Measurements from ENCODE around the gene FAU. TPM values are rescaled to one million over a fixed set of nuclear protein-coding genes. Genes with fewer than 3 reads are reported as not detected.

The FAU gene
- total RNA-seq, 1 donor from 2014 or later, result 180 TPM

DNA sequence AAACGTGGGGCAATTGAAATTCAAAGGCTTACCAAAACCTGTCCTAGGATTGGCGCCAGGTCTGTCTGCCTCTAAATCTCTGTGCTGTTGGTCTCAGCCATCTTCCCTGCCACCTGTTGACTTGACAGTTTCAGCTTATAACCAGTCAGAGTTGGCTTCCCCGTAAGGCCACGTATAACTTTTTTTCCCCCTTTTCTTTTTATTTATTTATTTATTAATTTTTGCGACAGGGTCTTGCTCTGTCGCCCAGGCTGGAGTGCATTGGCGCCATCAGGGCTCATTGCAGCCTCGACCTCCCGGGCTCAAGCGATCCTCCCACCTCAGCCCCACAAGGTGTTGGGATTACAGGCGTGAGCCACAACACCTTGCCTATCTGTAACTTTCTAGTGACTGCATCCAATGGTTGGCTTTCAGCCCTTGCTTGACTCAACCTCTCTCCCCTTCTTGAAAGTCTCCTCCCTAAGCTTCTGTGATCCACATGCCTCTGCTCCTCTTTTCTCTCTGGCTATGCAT, 13.8 kb upstream of the FAU start:
- DNase-seq, result no peak

DNA sequence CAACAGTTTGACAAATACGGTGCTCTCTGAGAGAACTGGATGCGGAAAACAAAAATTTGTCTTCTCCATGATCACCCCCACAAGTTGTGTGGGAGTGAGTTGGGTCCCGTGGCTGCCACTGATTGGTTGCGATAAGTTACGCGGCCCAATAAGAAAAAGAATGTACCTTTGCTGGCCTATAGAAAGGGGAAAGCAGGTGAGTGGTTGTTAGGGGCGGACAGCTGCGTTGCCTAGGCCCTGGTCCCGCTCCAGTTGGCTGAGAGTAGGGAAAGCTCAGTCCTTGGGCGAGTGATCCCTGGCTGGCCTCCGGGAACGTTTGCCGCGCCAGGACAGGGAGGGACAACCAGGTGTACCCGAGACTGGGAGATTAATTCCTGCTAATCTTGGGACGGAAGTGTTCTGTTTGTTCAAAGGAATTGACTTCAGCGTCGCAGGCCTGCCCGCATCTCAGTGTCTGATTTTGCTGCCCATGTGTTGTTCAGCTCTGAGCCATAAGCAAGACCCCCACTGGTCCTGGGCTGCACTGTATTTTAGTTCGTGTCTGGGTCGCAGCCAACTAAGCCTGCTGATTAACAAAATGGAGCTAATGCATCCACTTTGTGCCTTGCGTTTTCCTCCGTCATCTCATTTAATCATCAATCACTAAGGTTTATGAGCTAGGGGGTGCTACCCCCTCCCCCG, 13.2 kb upstream of the FAU start:
- peak; percentile 84 for DNase-seq

DNA sequence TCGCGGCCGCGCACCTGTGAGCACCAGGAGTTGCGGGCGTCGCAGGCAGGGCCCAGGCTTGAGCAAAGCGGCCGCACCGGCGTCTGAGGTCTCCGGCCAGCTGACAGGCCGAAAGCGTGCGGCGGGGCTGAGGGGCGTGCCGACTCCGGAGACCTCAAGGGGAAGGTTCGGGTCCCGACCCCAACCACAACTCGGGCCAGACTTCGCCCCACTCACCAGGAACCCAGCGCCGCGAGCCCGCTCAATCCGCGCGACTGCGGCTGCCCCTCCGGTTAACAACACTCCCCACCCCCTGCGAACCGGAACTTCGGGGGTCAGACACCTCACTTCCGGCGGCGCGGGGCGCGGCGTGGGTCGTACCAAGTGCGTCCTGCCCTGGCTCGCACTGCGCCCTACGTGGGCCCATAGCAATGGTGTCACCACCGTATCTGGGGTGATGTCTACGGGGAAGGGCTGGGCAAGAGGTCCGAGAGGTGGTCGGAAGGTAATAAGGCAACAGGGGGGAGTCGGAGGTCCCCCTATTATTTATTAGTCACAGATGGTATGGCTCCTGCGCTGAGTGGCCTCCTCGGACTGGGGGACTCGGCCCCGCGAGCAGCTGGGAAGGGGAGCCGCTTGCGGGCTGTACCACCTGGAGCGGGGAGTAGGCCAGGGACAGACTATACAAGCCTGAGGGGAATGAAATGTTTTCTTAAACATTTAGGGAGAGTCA, 12.5 kb upstream of the FAU start, which contains the start of gene SYVN1:
Gene SYVN1, minus strand, starts transcription at position 280 of the 712 bp plus-strand sequence. CDS start 918 bp downstream, outside the sequence.
- peak; percentile 82 for DNase-seq

DNA sequence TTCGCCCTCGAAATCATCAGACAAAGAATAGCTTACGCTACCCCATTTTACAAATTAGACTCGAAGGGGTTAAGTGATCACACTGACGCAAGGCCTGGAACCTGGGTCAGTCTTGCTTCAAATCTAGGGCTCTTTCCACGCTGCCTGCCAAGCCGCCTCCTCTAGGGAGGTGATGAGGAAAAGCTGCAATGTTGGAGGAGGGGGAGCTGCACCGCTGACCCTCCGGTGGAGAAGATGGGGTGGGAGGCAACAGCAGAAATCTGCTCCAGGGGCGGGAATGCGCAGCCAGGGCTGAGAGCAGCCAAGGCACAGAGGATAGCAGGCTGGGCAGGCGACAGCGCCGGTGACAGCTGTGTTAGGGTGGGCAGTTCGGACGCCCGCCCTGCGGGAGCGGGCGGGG, 11.8 kb upstream of the FAU start:
- no peak for DNase-seq

DNA sequence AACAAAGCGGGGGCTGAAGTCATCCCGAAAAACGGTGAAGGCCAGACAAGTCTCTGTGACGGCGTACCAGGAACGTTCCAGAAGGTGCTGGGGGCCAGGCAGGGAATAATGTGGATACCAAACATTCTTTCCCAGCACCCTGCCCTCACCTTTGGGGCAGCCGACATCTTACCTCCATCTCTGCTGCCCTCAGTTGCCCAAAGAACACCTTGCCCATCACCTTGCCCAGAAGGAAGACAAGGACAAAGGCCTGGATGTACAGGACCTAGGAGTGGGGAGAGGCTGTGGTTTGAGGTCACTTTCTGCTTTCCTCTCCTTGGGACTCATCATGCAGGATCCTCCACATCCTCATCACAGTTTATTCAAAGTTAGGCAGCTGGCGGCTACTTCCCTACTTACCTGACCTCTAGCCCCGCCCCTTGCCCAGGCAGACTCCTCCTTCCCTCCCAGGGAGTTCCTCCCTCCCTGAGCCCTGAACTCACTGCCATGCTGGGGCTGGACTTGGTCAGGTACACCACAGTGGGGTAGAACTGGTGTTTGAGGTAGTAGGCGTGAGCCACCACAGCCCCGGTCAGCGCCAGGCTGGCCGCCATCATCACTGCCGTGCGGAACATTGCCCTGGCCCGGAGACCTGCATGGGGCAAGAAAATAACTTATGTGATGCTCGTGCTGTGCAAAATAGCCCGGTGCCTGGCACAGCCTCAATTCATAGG, 11.2 kb upstream of the FAU start:
- no peak for DNase-seq

DNA sequence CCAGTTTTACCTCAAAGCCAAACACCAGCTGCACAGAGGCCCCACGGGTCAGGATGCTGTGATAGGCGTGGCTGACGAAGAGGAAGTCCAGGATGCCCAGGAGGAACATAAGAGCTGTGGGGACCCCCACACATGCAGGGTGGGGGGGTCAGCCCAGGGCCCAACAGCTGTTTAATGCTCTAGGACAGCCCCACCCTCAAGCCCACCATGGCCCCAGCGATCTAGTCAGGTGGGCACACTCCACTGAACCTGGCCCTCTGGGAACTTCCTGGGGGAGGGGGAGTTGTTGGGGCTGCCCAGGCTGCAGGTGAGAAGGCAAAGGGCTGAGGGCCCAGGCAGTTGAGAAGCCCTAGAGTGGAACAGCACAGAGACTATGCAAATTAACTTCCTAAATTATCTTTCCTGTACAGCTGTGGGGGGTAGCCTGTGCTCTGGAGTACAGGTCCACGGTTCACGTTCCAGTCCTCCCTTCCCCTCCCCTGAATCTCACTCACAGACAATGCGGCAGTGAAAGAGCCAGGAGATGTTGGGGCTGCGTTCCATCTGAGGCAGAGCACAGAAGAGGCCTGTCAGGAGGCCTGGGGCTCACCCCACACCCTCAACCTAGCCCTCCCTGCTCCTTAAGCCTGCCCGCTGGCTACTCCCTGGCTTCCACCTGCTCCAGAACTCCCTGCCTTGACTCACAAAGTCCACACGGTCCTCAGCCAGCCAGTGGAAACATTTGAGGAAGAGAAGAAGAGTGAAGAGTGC, 10.5 kb upstream of the FAU start:
- no peak for DNase-seq

DNA sequence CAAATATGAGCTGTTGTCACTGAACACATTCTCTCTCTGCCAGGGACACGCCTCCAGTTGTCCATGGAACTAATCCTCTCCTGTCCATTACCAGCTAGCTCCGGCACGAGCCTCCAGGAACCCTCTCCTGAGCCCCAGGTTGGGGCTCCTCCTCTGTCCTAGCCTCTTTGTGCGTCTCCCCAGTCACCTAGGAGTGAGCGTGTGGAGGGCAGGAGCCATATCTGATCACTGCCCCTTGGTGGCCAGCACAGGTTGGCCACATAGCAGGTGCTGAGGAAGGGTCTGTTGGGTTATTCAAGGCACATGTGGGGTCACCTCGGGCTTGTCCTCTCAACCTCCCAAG, 9.9 kb upstream of the FAU start:
- no peak for DNase-seq

DNA sequence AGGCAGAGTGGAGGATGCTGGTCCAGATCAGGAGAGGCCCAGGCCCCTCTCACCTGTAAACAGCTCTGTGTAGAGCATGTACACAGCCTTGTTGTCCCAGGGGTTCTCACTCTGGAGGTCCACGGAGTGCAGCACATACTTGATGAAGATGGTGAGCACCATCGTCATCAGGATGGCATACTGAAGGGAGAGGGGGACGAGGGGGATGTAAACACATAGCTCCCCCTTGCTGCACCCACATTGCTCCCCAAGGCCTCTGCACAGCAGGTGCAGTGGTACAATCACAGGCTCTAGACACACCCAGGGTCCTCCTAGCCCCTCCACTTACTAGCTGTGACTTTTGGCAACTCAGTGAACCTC, 9.5 kb upstream of the FAU start:
- DNase-seq, result no peak

DNA sequence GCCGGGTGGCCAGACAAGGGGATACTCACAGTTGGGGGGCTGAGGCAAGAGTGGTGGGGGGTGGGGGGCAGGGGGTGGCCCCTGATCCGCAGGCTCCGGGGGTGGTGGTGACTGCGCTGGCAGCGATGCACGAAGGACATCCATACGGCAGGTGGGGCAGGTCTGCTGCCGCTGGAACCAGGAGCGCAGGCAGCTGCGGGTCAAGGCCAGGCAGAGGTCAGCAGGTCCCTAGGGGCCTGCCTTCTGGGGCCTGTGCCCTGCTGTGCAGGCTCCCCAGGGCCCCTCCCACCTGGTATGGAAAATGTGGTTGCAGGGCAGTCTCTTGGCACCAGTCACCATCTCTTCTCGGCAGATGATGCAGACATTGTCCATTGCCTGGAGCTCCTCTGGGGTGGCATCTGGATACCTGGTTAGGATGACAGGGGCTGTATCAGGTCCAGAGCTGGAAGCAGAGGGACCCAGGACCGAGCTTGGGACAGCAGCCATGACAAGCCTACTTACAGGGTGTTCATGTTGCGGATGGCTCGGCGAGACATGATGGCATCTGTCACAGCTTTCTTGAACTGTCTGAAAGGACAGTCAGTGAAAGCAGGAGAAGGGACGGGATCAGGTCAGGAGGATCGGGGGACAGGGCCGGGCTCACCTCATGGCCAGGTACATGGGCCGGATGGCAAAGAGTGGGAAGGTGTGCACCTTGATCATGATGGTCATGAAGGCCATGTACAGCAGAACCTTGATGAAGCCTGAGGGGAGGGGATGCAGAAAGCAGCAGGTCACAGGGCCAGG, 8.9 kb upstream of the FAU start:
- no peak for DNase-seq

DNA sequence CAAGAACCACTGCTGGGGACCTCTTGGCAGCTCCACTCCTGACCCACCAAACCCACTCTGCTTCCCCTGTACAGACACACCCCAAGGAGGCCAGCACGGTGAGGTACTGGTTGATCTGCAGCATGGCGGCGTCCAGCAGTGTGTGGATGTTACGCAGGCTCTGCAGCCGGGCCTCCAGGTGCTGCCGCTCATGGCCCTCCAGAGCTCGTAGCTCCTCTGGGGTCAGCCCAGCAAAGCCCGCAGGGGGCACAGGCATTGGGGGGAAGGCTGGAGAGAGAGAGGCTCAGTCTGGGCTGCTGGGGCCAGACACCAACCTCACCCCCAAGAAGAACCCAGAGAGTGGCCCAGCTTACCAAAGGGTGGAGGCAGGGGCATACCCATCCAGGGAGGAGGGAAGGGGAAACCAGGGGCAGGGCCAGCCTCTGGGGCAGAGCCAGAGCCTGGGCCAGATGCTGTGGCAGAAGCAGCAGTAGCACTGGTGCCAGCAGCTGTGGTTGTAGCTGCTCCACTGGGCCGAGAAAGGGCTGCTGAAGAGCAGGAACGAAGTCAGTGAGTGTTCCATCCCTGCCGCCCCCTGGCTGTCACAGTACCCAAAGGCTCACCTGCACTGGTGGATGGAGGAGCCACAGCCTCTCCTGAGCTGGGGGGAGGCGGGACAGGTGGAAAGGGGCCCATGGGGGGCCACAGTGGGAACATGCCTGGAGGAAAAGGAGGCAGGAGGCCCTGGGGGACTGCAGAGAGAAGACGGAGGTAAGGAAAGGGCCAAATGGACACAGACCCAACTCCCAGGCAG, 7.9 kb upstream of the FAU start:
- no peak for DNase-seq

DNA sequence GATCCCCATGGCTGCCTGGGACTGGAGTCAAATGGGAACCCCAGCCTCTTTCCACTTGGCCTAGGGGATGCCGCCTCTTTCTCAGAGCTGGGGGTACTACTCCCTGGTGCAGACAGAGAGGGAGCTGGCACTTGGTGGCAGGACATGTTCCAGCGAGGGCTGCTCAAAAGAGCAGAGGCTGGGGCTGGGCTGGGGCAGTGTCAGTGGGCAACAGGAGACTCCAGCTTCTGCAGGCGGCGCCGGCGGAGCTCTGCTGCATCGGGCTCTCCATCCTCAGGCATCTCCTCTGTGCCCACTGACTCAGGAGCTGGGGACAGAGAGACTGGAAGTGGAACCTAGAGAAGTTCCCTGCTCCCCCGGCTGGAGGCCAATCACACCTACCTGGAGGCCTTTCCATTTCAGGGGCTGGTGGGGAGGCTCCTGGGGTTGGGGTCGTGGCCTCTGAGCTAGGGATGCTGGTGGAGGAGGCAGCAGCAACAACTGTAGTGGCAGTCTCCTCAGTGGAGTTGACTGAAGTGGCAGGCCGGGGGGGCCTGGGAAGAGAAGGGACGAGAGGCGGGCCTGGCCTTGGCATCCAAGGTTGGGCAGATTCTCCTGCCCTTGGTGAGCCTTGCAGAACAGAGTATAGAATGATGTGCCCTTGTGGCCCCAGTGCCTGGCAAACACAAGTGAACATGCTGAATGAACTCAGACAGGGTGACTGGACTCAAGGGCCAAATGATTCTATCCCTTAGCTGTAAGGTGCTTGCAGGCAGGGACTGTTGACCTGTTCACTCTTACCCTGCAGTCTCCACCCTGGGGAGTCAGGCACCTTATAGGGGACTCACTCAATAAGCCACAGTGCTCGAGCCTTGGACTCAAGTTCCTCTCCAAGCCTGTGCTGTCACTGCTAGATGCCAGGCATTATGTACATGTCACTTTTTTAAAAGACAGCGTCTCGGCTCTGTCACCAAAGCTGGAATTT, 6.5 kb upstream of the FAU start:
- DNase-seq, result no peak

DNA sequence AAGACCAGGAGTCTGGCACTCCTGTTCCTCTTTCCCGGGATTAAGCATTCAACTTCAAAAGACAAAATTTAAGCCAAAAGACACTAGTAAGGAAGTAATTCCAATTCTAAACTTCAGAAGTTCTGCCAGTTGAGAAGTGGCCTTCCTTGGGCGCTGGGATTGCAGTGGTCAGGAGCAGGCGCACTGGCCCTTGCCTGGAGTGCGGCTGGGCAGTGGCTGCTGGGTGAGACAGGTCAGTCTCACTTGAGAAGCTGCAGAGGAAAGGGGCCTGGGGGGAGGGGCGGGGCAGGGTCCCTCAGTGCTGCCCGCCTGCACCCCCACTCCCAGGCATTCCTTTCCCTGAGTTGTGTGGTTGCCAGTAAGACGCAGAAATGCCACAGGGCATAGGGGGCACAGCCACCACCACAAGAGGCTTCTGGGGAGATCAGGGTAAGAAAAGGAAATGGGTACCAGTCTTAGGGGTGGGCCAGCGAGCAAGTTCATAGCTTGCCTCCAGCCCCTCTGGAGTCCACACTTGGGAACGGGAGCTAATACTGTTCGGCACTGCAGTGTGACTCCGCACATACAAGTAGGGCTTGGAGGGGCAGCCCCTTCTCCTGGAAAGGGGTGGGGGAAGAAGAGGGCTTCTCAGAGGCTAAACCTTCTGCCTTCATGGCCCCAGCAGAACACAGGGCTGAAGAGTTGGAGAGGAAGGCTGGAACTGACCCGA, 5.7 kb upstream of the FAU start:
- DNase-seq, result no peak

DNA sequence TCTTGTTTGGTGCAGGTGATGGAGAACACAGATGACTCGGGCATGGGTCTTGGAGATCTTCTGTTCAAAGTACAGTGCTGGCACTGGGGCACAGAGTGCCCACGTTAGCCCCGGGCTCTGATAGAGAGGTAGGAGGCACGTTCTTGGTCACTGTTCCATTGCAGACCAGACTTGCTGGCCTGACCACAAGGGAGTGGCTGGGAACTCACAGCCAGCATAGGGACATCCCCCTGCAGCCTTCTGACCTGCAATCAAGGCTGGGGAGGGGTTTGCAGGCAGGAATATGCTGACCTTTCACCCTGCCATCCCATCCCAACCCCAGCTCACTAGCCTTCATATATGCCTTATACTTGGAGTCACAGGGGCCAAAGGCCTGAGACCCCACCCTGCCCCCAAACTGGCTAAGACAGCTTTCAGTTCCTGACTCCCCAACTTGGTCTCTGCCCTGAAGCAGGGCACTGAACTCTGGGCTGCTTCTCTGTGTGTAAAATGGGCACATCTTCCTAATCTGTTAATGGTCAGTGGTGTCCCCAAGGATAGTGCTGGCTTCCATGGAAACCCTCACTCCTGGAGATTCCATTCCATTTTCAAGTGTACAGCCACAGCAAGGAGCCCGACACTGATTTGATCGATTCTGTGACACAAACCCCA, 4.8 kb upstream of the FAU start:
- no peak for DNase-seq

DNA sequence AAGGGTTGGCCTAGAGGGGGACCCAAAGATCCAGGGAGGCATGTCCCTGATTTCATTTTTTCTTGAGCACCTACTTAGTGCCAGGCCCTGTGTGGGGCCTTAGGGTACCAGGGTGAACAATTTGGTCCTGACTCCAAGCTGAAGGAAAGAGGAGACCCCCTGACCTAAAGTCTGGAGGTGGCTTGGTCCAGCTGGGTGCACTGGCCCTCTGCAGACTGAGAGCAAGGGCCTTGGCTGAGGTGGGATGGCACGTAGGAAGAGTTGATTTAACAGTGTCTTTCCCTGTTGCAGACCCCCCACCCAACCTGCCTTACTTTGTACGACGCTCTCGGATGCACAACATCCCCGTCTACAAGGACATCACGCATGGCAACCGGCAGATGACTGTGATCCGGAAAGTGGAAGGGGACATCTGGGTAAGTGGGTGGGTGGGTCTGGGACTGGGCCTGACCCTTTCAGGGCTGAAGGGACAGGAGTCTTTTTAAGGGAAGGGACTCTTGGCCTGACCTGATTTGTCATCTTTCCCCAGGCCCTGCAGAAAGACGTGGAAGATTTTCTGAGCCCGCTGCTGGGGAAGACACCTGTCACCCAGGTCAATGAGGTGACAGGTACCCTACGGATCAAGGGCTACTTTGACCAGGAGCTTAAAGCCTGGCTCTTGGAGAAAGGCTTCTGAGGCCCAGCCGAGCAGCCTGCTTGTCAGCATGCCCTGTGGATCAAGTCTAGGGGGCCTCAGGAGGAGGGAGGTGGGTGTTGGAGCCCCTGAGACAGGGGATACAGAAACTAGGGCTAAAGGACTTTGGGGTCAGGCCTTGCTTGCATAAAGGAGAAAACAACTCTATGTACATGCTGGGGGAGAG, 3.5 kb upstream of the FAU start:
- DNase-seq, result no peak

DNA sequence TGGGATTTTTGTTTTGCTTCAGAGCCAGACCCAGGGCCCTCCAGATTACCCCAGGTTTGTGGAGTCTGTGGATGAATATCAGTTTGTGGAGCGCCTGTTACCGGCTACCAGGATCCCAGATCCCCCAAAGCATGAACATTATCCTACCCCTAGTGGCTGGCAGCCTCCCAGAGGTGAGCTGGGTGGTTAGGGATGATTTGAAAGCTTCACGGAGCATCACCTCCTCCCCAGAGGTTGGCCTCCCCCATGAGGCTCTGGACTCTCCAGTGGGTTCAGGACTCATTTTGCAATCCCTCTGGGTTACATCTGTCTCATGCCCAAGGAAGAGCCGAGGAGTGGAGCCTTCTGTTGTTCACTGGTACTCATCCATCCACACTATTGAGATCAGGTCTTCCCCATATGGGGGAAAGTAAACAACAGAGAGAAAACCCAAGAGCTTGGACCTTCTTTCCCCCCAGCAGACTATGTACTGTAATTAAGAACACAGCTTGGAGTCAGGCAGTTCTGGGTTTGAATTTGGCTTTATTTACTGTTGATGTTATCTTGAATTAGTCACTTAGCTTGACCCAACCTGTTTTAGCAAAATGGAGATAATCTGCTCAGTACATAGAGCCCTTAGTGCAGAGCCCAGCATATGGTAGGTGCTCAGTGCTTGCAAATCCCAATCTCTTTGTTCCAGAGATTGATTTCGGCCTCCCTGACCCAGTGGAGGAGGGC, 2.7 kb upstream of the FAU start:
- DNase-seq, result no peak

DNA sequence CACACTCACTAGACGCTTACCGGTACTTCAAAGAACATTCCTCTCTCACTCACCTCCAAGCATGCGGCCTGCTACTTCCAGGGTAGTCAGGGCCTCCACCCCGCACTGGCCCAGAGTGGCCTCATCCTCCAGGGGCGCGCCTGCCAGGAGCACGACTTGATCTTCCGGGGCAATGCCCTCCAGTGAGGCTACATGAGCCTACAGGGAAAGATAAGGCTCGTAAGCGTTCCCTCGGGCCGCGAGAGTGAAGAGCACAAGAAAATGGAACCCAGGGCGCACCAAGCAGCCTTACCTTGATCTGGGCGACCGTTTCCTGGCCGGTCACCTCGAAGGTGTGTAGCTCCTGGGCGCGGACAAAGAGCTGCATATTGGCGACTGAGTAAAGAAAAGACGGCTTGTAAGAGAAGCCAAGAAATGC, 478 bp downstream of the FAU start:
- DNase-seq, result no peak

DNA sequence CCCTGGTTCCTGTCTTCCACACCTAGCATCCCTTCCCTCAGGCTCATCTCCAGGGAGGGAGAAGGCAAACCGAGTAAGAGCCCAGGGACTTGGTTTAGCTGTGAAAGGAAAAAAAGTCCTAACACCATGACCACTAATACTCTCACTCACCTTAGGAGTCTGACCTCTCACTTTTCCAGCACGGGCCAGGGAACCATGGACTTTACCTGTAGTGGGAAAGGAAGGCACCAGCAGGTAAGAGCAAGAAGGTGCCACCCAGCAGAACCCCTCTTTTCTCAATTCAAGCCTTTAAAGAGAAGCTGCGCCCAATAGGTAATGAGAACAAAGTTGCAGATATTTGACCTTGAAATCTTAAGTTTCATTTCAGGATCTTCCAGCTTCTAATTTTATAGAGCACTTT, 1.1 kb downstream of the FAU start:
- no peak for DNase-seq
